B cell (primary cell): Measurements from ENCODE around the gene HPD. TPM values are rescaled to one million over a fixed set of nuclear protein-coding genes. Genes with fewer than 3 reads are reported as not detected.

Source experiments
- ATAC-seq: fragments of 200-7000 bp; cut with Tn5 transposase; one replicate; pipeline ENCODE4 v1.10.0; 2021; ENCODE audit warnings: low read depth, mild to moderate bottlenecking, moderate number of reproducible peaks, moderate library complexity
- CTCF ChIA-PET: fragments of 350-600 bp; sonication (Branson Sonifier 250); formaldehyde crosslinking; loops from one replicate; lab custom pipeline; 2021; ENCODE audit warnings: antibody characterized with exemption, inconsistent platforms; lab: Charles Lee
- POLR2A ChIA-PET: fragments of 350-600 bp; sonication (Branson Sonifier 250); formaldehyde crosslinking; loops from one replicate; lab custom pipeline; 2021; ENCODE audit warnings: antibody characterized with exemption; lab: Charles Lee
- DNase-seq: peaks from one replicate; pipeline ENCODE4 v3.0.0; 2013
- H2AFZ ChIP-seq: 2 replicates; pipeline ENCODE4 v1.6.1; 2012; ENCODE audit warnings: mild to moderate bottlenecking, low read depth, low read length; ENCODE audit not compliant: insufficient read depth, poor library complexity, severe bottlenecking
- H3K27ac ChIP-seq, 2 donors: 1 replicate in 1 of 2; 2 replicates in 1 of 2; pipeline ENCODE4 v1.5.1; 2012 to 2013; ENCODE audit warnings: low read length in 2 of 2, mild to moderate bottlenecking in 2 of 2, moderate library complexity in 1 of 2
- H3K27me3 ChIP-seq, 4 experiments: fragments of 200-600 bp in 1 of 4; sonication (generic) in 1 of 4; replicated peaks in 1 of 4; 1 replicate in 2 of 4; 2 replicates in 2 of 4; pipeline versions ENCODE4 v1.6.1 to v1.7.0; 2013 to 2016; ENCODE audit warnings: low read length in 3 of 4, mild to moderate bottlenecking in 2 of 4, mixed read lengths in 1 of 4, moderate library complexity in 1 of 4; ENCODE audit not compliant: insufficient read depth in 4 of 4, control insufficient read depth in 3 of 4; ENCODE audit errors: control extremely low read depth in 1 of 4
- H3K36me3 ChIP-seq, 2 experiments: replicated peaks in 1 of 2; 1 replicate in 1 of 2; 2 replicates in 1 of 2; pipeline versions ENCODE4 v1.6.1 to v1.7.1; 2013; ENCODE audit warnings: low read length in 1 of 2; ENCODE audit not compliant: insufficient read depth in 2 of 2, control insufficient read depth in 1 of 2; ENCODE audit errors: control extremely low read depth in 1 of 2, extremely low read depth in 1 of 2
- H3K4me1 ChIP-seq, 2 donors: fragments of 200-600 bp in 1 of 2; sonication (generic) in 1 of 2; 1 replicate in 1 of 2; 2 replicates in 1 of 2; pipeline versions ENCODE4 v1.5.1 to v1.6.1; 2013 to 2017; ENCODE audit warnings: low read length in 2 of 2; ENCODE audit not compliant: control insufficient read depth in 2 of 2, insufficient read depth in 2 of 2
- H3K4me2 ChIP-seq: replicated peaks from 2 replicates; pipeline ENCODE3; 2012; ENCODE audit warnings: mild to moderate bottlenecking, low read depth, low read length; ENCODE audit not compliant: poor library complexity, severe bottlenecking
- H3K4me3 ChIP-seq, 5 experiments: fragments of 200-600 bp in 1 of 5; sonication (generic) in 1 of 5; 1 replicate in 3 of 5; 2 replicates in 2 of 5; pipeline versions ENCODE4 v1.5.1 to v1.7.0; 2011 to 2016; ENCODE audit warnings: low read length in 4 of 5, mild to moderate bottlenecking in 4 of 5, low read depth in 2 of 5, control low read depth in 1 of 5, moderate library complexity in 1 of 5; ENCODE audit not compliant: insufficient read depth in 1 of 5; ENCODE audit errors: control extremely low read depth in 1 of 5, extremely low read depth in 1 of 5
- H3K79me2 ChIP-seq: fragments of 200-600 bp; sonication (generic); one replicate; pipeline ENCODE4 v1.6.0; 2016; ENCODE audit warnings: low read length; ENCODE audit not compliant: control insufficient read depth, insufficient read depth
- H3K9ac ChIP-seq: fragments of 200-600 bp; sonication (generic); 2 replicates; pipeline ENCODE4 v1.6.1; 2017; ENCODE audit warnings: mild to moderate bottlenecking, low read length, moderate library complexity
- H3K9me3 ChIP-seq, 3 donors: one replicate each; pipeline versions ENCODE4 v1.6.1 to v1.7.1; 2013; ENCODE audit warnings: low read length in 2 of 3; ENCODE audit not compliant: control insufficient read depth in 2 of 3, insufficient read depth in 1 of 3; ENCODE audit errors: control extremely low read depth in 1 of 3
- H4K20me1 ChIP-seq: 2 replicates; pipeline ENCODE4 v1.6.0; 2012; ENCODE audit warnings: mild to moderate bottlenecking, low read length; ENCODE audit not compliant: insufficient read depth, control insufficient read depth, poor library complexity, severe bottlenecking
- H3K27ac Mint-ChIP-seq: one replicate; pipeline ENCODE4 v1.8.0; 2021; ENCODE audit warnings: mixed read lengths
- H3K27me3 Mint-ChIP-seq: one replicate; pipeline ENCODE4 v1.8.0; 2021; ENCODE audit warnings: mixed read lengths
- H3K4me1 Mint-ChIP-seq: one replicate; pipeline ENCODE4 v1.8.0; 2021; ENCODE audit warnings: mixed read lengths
- H3K4me3 Mint-ChIP-seq: one replicate; pipeline ENCODE4 v1.8.0; 2021; ENCODE audit warnings: mixed read lengths
- H3K9me3 Mint-ChIP-seq: one replicate; pipeline ENCODE4 v1.8.0; 2022; ENCODE audit warnings: mixed read lengths; ENCODE audit not compliant: insufficient read depth
- EZH2 ChIP-seq: IDR thresholded peaks from 2 replicates; pipeline ENCODE4 v1.6.1; 2012; ENCODE audit warnings: borderline replicate concordance, low read depth, mild to moderate bottlenecking, moderate library complexity, low read length; ENCODE audit not compliant: insufficient read depth, poor library complexity, severe bottlenecking
- WGBS: methylation state at CpG from one replicate; pipeline ENCODE4 v1.1.5; 2013; ENCODE audit warnings: missing lambda C conversion rate; ENCODE audit not compliant: insufficient coverage; 5-methylcytosine and 5-hydroxymethylcytosine counted together
- intact Hi-C: fragments of 100-400 bp; cut with micrococcal nuclease; formaldehyde crosslinking; loops from one replicate; pipeline ENCODE4 v1.10.0; 2022
- polyA plus RNA-seq: library from polyadenylated mRNA; depleted of rRNA; stranded (reverse); fragments of >200 nt; gene quantifications from 2 replicates; pipeline ENCODE4 v1.2.3, GENCODE V29; 2012
- total RNA-seq, 2 donors: library from RNA; stranded (reverse); fragments of 120-200 nt in 1 of 2; gene quantifications; 1 replicate in 1 of 2; 2 replicates in 1 of 2; pipeline versions ENCODE4 v1.2.3 to v1.2.4, GENCODE V29; 2013 to 2022
- TF ChIP-seq, protein P1 (sequence below): fragments of 200-600 bp; IDR thresholded peaks from one replicate; pipeline ENCODE4 v1.8.0; 2022; ENCODE audit warnings: antibody characterized with exemption, mild to moderate bottlenecking

The HPD gene
- total and polyA plus RNA-seq, 2 donors (not counting 1 experiment from before 2014, with no cell fraction given): not detected

DNA sequence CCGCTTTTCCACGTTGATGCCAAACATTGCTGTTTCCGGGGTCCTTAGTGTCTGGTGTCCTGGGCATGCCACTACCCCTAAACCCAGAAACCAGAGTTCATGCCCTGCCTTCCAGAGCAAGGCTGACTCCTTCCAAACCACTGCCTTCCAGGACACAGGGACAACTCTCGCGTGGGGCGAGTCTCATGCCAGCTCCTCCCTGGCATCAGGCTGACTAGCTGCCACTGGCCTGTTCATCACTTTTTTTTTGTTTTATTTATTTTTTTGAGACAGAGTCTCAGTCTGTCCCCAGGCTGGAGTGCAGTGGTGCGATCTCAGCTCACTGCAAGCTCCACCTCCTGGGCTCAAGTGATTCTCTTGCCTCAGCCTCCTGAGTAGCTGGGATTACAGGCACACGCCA is 50.0 kb downstream of the HPD start:
- ChIA-PET POLR2A (interaction anchor here (13.7 kb wide), 1 partner anchor 16 kb away, joined by 267 read pairs; the partner anchor contains the start of gene RHOF), CTCF (interaction anchor here (32.7 kb wide), 1 partner anchor 21 kb away, joined by 1947 read pairs; the partner anchor contains the start of genes RHOF and SETD1B)
- ATAC-seq (no peak), DNase-seq (no peak)
- Mint-ChIP-seq H3K4me1 (peaks cover 59% of the 10 kb centered on the region), H3K27me3 (no peaks in the 10 kb centered on the region), H3K9me3 (no peaks in the 10 kb centered on the region), H3K27ac (peak overlapping the region; percentile 7), H3K4me3 (no peak overlapping the region)
- TF ChIP-seq, protein P1, sequence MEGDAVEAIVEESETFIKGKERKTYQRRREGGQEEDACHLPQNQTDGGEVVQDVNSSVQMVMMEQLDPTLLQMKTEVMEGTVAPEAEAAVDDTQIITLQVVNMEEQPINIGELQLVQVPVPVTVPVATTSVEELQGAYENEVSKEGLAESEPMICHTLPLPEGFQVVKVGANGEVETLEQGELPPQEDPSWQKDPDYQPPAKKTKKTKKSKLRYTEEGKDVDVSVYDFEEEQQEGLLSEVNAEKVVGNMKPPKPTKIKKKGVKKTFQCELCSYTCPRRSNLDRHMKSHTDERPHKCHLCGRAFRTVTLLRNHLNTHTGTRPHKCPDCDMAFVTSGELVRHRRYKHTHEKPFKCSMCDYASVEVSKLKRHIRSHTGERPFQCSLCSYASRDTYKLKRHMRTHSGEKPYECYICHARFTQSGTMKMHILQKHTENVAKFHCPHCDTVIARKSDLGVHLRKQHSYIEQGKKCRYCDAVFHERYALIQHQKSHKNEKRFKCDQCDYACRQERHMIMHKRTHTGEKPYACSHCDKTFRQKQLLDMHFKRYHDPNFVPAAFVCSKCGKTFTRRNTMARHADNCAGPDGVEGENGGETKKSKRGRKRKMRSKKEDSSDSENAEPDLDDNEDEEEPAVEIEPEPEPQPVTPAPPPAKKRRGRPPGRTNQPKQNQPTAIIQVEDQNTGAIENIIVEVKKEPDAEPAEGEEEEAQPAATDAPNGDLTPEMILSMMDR: no peak
- no peak for TF ChIP-seq EZH2
- WGBS: over 99% methylated on average over 8 of the region's 8 CpGs
- peaks cover 68% of the 10 kb centered on the region for H4K20me1 ChIP-seq
- H3K36me3 ChIP-seq: peaks cover 0 to 69% of the 10 kb centered on the region in 2 experiments
- H3K4me1 ChIP-seq: peaks cover 53 to 66% of the 10 kb centered on the region in 2 donors
- no peak overlapping the region for H3K9ac ChIP-seq
- intact Hi-C loops: loop anchor here (10.0 kb wide), 1 partner anchor 696 kb away; the partner anchor contains the start of gene ZCCHC8
- H3K4me3 ChIP-seq: no peak overlapping the region
- no peaks in the 10 kb centered on the region for H3K9me3 ChIP-seq
- peaks cover 86% of the 10 kb centered on the region for H3K79me2 ChIP-seq
- peak overlapping the region in 1 of 2 donors; percentile 71 for H3K27ac ChIP-seq
- no peak overlapping the region for H3K4me2 ChIP-seq
- H3K27me3 ChIP-seq: no peaks in the 10 kb centered on the region
- no peak overlapping the region for H2AFZ ChIP-seq

DNA sequence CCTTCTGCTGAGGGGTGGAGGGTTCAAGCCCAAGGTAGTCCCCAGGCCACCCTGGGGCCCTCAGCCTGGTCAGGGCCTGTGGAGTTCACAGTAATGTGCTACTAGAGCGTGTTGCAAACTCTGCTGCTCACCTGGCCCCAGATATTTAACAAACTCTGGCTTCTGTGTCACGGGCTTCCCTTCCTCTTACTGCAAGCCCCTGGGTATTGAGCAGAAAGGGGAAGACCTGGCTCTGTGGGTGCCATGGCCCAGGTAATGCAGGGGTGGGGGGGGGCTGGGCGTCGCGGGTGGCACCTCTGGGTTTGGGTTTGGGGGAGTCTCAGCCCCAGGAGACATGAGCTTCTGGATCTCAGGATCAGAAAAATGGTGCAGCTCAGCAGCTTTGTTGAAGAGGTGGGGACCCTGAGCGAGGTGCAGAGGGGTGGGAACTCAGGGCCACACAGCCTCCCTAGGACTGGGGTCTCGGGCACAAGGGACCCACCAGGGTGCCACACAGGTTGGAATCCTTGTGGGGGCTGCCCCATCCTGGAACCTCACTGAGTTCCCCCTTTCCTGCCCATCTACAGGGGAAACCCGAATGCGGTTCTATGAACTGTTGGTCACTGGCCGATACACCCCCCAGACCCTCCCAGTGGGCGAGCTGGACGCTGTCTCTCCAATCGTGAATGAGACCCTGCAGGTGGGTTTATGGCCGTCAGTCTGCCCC is 50.9 kb downstream of the HPD start:
- ATAC-seq (no peak), DNase-seq (peak; percentile 74)
- Mint-ChIP-seq H3K9me3 (no peaks in the 10 kb centered on the region), H3K4me3 (peak overlapping the region; percentile 64), H3K4me1 (peaks cover 55% of the 10 kb centered on the region), H3K27me3 (no peaks in the 10 kb centered on the region), H3K27ac (peak overlapping the region; percentile 86)
- Histone ChIP-seq H3K4me1 (peaks cover 48 to 58% of the 10 kb centered on the region in 2 donors), H3K79me2 (peaks cover 78% of the 10 kb centered on the region), H3K4me2 (peak overlapping the region; percentile 94), H2AFZ (no peak overlapping the region), H3K27ac (peak overlapping the region; percentile 51 to 71), H4K20me1 (peaks cover 60% of the 10 kb centered on the region), H3K36me3 (peaks cover 0 to 61% of the 10 kb centered on the region in 2 experiments), H3K4me3 (peak overlapping the region in 1 of 5 experiments; percentile 15), H3K9ac (no peak overlapping the region), H3K9me3 (no peaks in the 10 kb centered on the region), H3K27me3 (no peaks in the 10 kb centered on the region)
- 75% methylated on average over 10 of the region's 14 CpGs for WGBS
- CTCF ChIA-PET: interaction anchor here (0.7 to 32.7 kb wide), 3 partner anchors 20 to 1597 kb away, joined by 4 to 1947 read pairs (median 4); partner anchors contain the start of genes RHOF and SETD1B
- TF ChIP-seq EZH2: no peak
- TF ChIP-seq, protein P1: no peak
- intact Hi-C loops: loop anchor here (10.0 kb wide), 1 partner anchor 697 kb away; the partner anchor contains the start of gene ZCCHC8
- POLR2A ChIA-PET: interaction anchor here (0.7 to 13.7 kb wide), 4 partner anchors 9 to 25 kb away, joined by 3 to 267 read pairs (median 7); partner anchors contain the start of gene RHOF
